Measurements from ENCODE around the gene GNG7. TPM values are rescaled to one million over a fixed set of nuclear protein-coding genes. Genes with fewer than 3 reads are reported as not detected.
"Not testable (repeated sequence)": the region's sequence is repeated elsewhere in the genome, so short reads cannot be mapped to it uniquely, and the experiment has no call there.

The GNG7 gene
- total RNA-seq, 2 donors from 2014 or later = 12.3 to 12.4 TPM

GRCh38 chr19:2607712-2608601 is 94.5 kb downstream of the GNG7 start:
- peaks cover 6% of the 10 kb centered on the region for H3K9me3 Mint-ChIP-seq
- WGBS, 2 experiments (ENCODE audit: insufficient coverage in 1 of 2, insufficient read length in 1 of 2) = 86 to 88% methylated on average over 38 to 47 of the region's 47 CpGs
- TF ChIP-seq CTCF (conservative IDR thresholded peaks at IDR 0.05) = no peak
- no peak overlapping the region for H3K4me3 Mint-ChIP-seq
- H3K4me1 ChIP-seq (ENCODE audit: control insufficient read depth, insufficient read depth, low read length) = no peaks in the 10 kb centered on the region
- H3K9me3 ChIP-seq (ENCODE audit: control insufficient read depth, low read length) = no peaks in the 10 kb centered on the region
- DNase-seq = no peak
- no peak overlapping the region for H3K27ac Mint-ChIP-seq
- peaks cover 5% of the 10 kb centered on the region for H3K27me3 Mint-ChIP-seq (ENCODE audit: insufficient read depth)
- H3K4me3 ChIP-seq (ENCODE audit: low read length) = no peak overlapping the region
- peaks cover 5% of the 10 kb centered on the region for H3K36me3 Mint-ChIP-seq (ENCODE audit: low read depth)
- no peak overlapping the region for H3K27ac ChIP-seq (ENCODE audit: low read depth, low read length)
- H3K27me3 ChIP-seq (ENCODE audit: control insufficient read depth, insufficient read depth, low read length, poor library complexity, severe bottlenecking) = no peaks in the 10 kb centered on the region
- no peak overlapping the region for H3K9ac ChIP-seq (ENCODE audit: extremely low read depth, low read length, poor library complexity, severe bottlenecking)
- H3K4me1 Mint-ChIP-seq = peaks cover 8% of the 10 kb centered on the region
- no peaks in the 10 kb centered on the region for H3K36me3 ChIP-seq (ENCODE audit: control insufficient read depth, insufficient read depth, low read length)

GRCh38 chr19:2606774-2607173 is 95.7 kb downstream of the GNG7 start:
- not testable (repeated sequence) for H3K9me3 Mint-ChIP-seq; H3K27ac Mint-ChIP-seq; DNase-seq; H3K9ac ChIP-seq (ENCODE audit: extremely low read depth, low read length, poor library complexity, severe bottlenecking); H3K4me3 Mint-ChIP-seq; H3K27me3 ChIP-seq (ENCODE audit: control insufficient read depth, insufficient read depth, low read length, poor library complexity, severe bottlenecking); H3K27ac ChIP-seq (ENCODE audit: low read depth, low read length); H3K9me3 ChIP-seq (ENCODE audit: control insufficient read depth, low read length); H3K4me1 ChIP-seq (ENCODE audit: control insufficient read depth, insufficient read depth, low read length); H3K36me3 Mint-ChIP-seq (ENCODE audit: low read depth); H3K4me3 ChIP-seq (ENCODE audit: low read length); H3K36me3 ChIP-seq (ENCODE audit: control insufficient read depth, insufficient read depth, low read length); H3K27me3 Mint-ChIP-seq (ENCODE audit: insufficient read depth)
- H3K4me1 Mint-ChIP-seq = peaks cover 11% of the 10 kb centered on the region
- WGBS, 2 experiments (ENCODE audit: insufficient coverage in 1 of 2, insufficient read length in 1 of 2) = 80 to 84% methylated on average over 7 to 9 of the region's 9 CpGs

GRCh38 chr19:2605889-2606288 is 96.6 kb downstream of the GNG7 start:
- H3K27ac Mint-ChIP-seq = not testable (repeated sequence)

GRCh38 chr19:2604747-2605329 is 97.7 kb downstream of the GNG7 start:
- no peak overlapping the region for H3K27ac Mint-ChIP-seq
- Histone ChIP-seq H3K36me3 (ENCODE audit: control insufficient read depth, insufficient read depth, low read length) (no peaks in the 10 kb centered on the region), H3K27me3 (ENCODE audit: control insufficient read depth, insufficient read depth, low read length, poor library complexity, severe bottlenecking) (no peaks in the 10 kb centered on the region), H3K27ac (ENCODE audit: low read depth, low read length) (no peak overlapping the region), H3K4me3 (ENCODE audit: low read length) (no peak overlapping the region), H3K9me3 (ENCODE audit: control insufficient read depth, low read length) (no peaks in the 10 kb centered on the region), H3K9ac (ENCODE audit: extremely low read depth, low read length, poor library complexity, severe bottlenecking) (no peak overlapping the region), H3K4me1 (ENCODE audit: control insufficient read depth, insufficient read depth, low read length) (no peaks in the 10 kb centered on the region)
- peaks cover 5% of the 10 kb centered on the region for H3K36me3 Mint-ChIP-seq (ENCODE audit: low read depth)
- peaks cover 11% of the 10 kb centered on the region for H3K27me3 Mint-ChIP-seq (ENCODE audit: insufficient read depth)
- H3K4me3 Mint-ChIP-seq = no peak overlapping the region
- H3K4me1 Mint-ChIP-seq = peaks cover 11% of the 10 kb centered on the region
- no peak for DNase-seq
- WGBS, 2 experiments (ENCODE audit: insufficient coverage in 1 of 2, insufficient read length in 1 of 2) = 93 to 97% methylated on average over 7 to 8 of the region's 8 CpGs
- H3K9me3 Mint-ChIP-seq = peaks cover 6% of the 10 kb centered on the region
- TF ChIP-seq CTCF (conservative IDR thresholded peaks at IDR 0.05) = no peak

More at GRCh38 chr19:2605889-2606288, 96.6 kb downstream of the GNG7 start:
- H3K9ac ChIP-seq (ENCODE audit: extremely low read depth, low read length, poor library complexity, severe bottlenecking); H3K36me3 Mint-ChIP-seq (ENCODE audit: low read depth); H3K4me1 ChIP-seq (ENCODE audit: control insufficient read depth, insufficient read depth, low read length); H3K36me3 ChIP-seq (ENCODE audit: control insufficient read depth, insufficient read depth, low read length); H3K4me3 Mint-ChIP-seq; H3K9me3 Mint-ChIP-seq; H3K4me3 ChIP-seq (ENCODE audit: low read length); H3K27ac ChIP-seq (ENCODE audit: low read depth, low read length); H3K9me3 ChIP-seq (ENCODE audit: control insufficient read depth, low read length); DNase-seq; H3K27me3 Mint-ChIP-seq (ENCODE audit: insufficient read depth); H3K27me3 ChIP-seq (ENCODE audit: control insufficient read depth, insufficient read depth, low read length, poor library complexity, severe bottlenecking): not testable (repeated sequence)
- 94 to 98% methylated on average over 8 to 9 of the region's 9 CpGs for WGBS, 2 experiments (ENCODE audit: insufficient coverage in 1 of 2, insufficient read length in 1 of 2)
- peaks cover 11% of the 10 kb centered on the region for H3K4me1 Mint-ChIP-seq
